ENCODE results near the gene DBH.

The DBH gene

GRCh38 chr9:133603135-133603927, 32.8 kb upstream of the DBH start:
- DNase-seq: no peak
- intact Hi-C loops (cut with DNase I): no loop called here

DNA sequence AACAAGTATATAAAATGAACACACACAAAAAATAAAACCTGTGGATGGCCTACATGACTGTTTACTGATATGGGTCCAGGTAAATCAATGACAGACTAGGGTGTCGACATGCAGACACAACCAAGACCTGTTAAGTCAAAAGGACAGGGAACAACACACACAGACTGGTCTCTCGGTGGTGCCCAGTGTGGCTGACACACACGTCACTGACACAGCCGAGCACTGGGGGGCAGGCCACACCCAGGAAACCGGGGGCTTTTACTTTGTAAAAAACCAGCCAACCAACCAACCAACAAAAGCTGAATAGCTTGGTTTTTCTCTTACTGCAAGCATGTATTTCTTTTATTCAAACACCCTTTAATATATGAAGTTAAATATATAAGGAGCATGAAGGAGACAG, 31.9 kb upstream of the DBH start:
- peak in 1 of 42 donors; percentile 22 for DNase-seq
- intact Hi-C loops (cut with DNase I): no loop called here

DNA sequence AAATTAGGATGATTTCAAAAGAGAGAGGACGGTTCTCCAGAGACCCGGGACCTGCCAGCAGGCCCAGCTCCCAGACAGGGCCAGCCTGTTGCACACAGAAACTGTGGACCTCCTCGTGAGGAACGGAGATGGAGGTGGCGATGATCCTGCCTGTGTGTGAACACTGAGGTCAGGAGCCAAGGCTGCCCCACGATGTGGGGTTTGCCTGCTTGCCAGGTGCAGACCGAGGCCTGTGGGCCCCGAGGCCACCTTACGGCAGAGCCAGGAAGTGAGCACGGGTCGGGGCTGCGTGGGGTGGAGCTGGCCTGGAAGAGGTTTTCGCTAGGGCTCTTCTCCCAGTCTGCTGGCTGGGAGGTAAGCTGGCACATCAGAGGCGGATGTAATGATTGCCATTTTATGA, 31.3 kb upstream of the DBH start:
- no peak for DNase-seq
- intact Hi-C loops (cut with DNase I): no loop called here

- intact Hi-C loops (cut with DNase I): no loop called here
- no peak for DNase-seq
Observed at GRCh38 chr9:133605446-133605845, 30.7 kb upstream of the DBH start.

- DNase-seq: no peak
- intact Hi-C loops (cut with DNase I): no loop called here
Observed at GRCh38 chr9:133605856-133606707, 30.1 kb upstream of the DBH start.

DNA sequence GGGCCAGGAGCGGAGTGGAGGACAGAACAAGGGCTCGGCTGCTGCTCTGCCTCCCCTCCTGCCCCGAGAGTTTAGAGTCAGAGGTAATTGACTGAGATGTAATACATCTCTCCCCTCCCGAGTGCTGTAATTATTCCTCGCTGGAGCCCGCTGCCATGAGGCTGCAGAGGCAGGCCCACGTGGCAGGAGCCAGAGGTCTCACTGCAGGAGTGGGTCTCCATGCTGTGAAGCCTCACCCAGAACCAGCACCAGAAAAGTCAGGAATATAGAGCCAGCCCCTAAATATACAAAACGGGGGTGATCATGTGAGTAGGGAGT, 29.5 kb upstream of the DBH start:
- intact Hi-C loops (cut with DNase I): no loop called here
- no peak for DNase-seq

GRCh38 chr9:133607381-133607780, 28.8 kb upstream of the DBH start:
- DNase-seq: no peak
- intact Hi-C loops (cut with DNase I): no loop called here

DNA sequence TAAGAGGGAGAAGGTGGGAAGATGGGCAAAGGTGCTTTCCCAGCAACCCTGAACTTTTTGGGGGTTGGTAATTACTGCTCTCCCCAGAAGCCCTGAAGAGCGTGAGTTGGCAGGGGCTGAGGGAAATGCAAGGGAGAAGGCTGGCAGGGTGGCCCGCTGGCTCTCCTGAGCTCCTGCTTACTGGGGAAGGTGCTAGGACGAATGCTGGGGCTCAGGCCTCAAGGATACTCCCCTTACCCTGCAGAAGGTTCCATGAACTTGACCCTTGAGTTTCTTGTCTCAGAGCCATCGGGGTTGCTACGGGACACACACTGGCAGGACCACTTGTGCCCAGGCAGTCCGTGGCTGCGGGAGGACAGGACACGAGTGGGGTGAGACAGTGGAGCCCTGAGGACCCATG, 28.2 kb upstream of the DBH start:
- no peak for DNase-seq
- intact Hi-C loops (cut with DNase I): no loop called here

- no peak for DNase-seq
- intact Hi-C loops (cut with DNase I): no loop called here
Observed at GRCh38 chr9:133608382-133608781, 27.8 kb upstream of the DBH start.

- intact Hi-C loops (cut with DNase I): no loop called here
- no peak for DNase-seq
Observed at GRCh38 chr9:133608889-133609288, 27.3 kb upstream of the DBH start.

- DNase-seq: peak in 38 of 42 donors; percentile 14 to 76 (median 55)
- intact Hi-C loops (cut with DNase I): no loop called here
Observed at GRCh38 chr9:133609311-133610098, 26.7 kb upstream of the DBH start, which contains the start of gene FAM163B. Gene FAM163B, minus strand, starts transcription at chr9:133609389. Its CDS starts 29,166 bp downstream, at chr9:133580223.

GRCh38 chr9:133610845-133611244, 25.3 kb upstream of the DBH start:
- DNase-seq: no peak
- intact Hi-C loops (cut with DNase I): no loop called here

- DNase-seq: no peak
Observed at GRCh38 chr9:133612051-133612450, 24.1 kb upstream of the DBH start.

GRCh38 chr9:133612816-133613215, 23.3 kb upstream of the DBH start:
- intact Hi-C loops (cut with DNase I): no loop called here
- DNase-seq: no peak

More at GRCh38 chr9:133612051-133612450, 24.1 kb upstream of the DBH start:
- intact Hi-C loops (cut with DNase I): no loop called here

- DNase-seq: no peak
- intact Hi-C loops (cut with DNase I): no loop called here
Observed at GRCh38 chr9:133613432-133613831, 22.7 kb upstream of the DBH start.

- no peak for DNase-seq
- intact Hi-C loops (cut with DNase I): no loop called here
Observed at GRCh38 chr9:133614056-133614455, 22.1 kb upstream of the DBH start.

GRCh38 chr9:133614678-133615077, 21.5 kb upstream of the DBH start:
- DNase-seq: no peak
- intact Hi-C loops (cut with DNase I): no loop called here

GRCh38 chr9:133615186-133615585, 21.0 kb upstream of the DBH start:
- no peak for DNase-seq
- intact Hi-C loops (cut with DNase I): no loop called here

- DNase-seq: no peak
- intact Hi-C loops (cut with DNase I): no loop called here
Observed at GRCh38 chr9:133615606-133616188, 20.5 kb upstream of the DBH start.

Measured in head of caudate nucleus (tissue), 42 donors.